Breast epithelium (tissue), 4 donors: ENCODE results near the gene EFEMP1. TPM values are rescaled to one million over a fixed set of nuclear protein-coding genes. Genes with fewer than 3 reads are reported as not detected.
A peak's percentile ranks its signal among the peaks of the same experiment; 100 is the strongest.

Source experiments
- DNase-seq, 2 donors: peaks; one replicate each; pipeline ENCODE4 v3.0.0-alpha.2; 2019; ENCODE audit warnings: low spot score in 2 of 2
- H3K27ac ChIP-seq, 2 donors: fragments of 200-600 bp; sonication (generic) in 1 of 2; one replicate each; pipeline ENCODE4 v1.5.1; 2016 to 2019; ENCODE audit warnings: mild to moderate bottlenecking in 1 of 2
- H3K27me3 ChIP-seq, 2 donors: fragments of 200-600 bp; sonication (generic) in 1 of 2; one replicate each; pipeline versions ENCODE4 v1.5.1 to v1.6.0; 2017 to 2019; ENCODE audit warnings: control low read depth in 1 of 2, mild to moderate bottlenecking in 1 of 2
- H3K36me3 ChIP-seq: fragments of 200-600 bp; one replicate; pipeline ENCODE4 v1.5.1; 2019
- H3K4me1 ChIP-seq, 2 donors: fragments of 200-600 bp; sonication (generic); one replicate each; pipeline ENCODE4 v1.5.1; 2016 to 2019; ENCODE audit warnings: control low read depth in 1 of 2
- H3K4me3 ChIP-seq, 3 donors: fragments of 200-600 bp; sonication (generic); 1 replicate in 2 of 3; 2 replicates in 1 of 3; pipeline ENCODE4 v1.5.1; 2016 to 2019; ENCODE audit warnings: mild to moderate bottlenecking in 3 of 3, moderate library complexity in 2 of 3
- H3K9me3 ChIP-seq, 2 donors: fragments of 200-600 bp; sonication (generic) in 1 of 2; one replicate each; pipeline ENCODE4 v1.5.1; 2016 to 2019; ENCODE audit warnings: control low read depth in 1 of 2
- CTCF ChIP-seq, 3 donors: fragments of 450-650 bp; IDR thresholded peaks; one replicate each; pipeline ENCODE4 v1.5.1; 2016 to 2017; ENCODE audit warnings: antibody characterized with exemption in 3 of 3, mild to moderate bottlenecking in 3 of 3, moderate library complexity in 3 of 3
- POLR2A ChIP-seq: fragments of 450-650 bp; IDR thresholded peaks from one replicate; pipeline ENCODE4 v1.6.1; 2016; ENCODE audit warnings: antibody characterized with exemption, mild to moderate bottlenecking, moderate library complexity
- POLR2AphosphoS5 ChIP-seq, 3 donors: sonication (generic); formaldehyde crosslinking; IDR thresholded peaks; one replicate each; pipeline ENCODE4 v1.6.1; 2017; ENCODE audit warnings: antibody characterized with exemption in 3 of 3
- intact Hi-C: fragments of 100-400 bp; cut with DNase I; formaldehyde crosslinking; loops from one replicate; pipeline ENCODE4 v1.15.1; 2023; ENCODE audit warnings: low total_unique reads
- total RNA-seq, 3 donors: library from RNA; depleted of rRNA; stranded (reverse); fragments of >200 nt; gene quantifications; one replicate each; pipeline ENCODE4 v1.1.0, GENCODE V29; 2016

Gene EFEMP1
- total RNA-seq, 3 donors from 2014 or later, result 186 to 445 (median 273) TPM

- no peaks in the 10 kb centered on the region for H3K9me3 ChIP-seq
- H3K4me3 ChIP-seq, result no peak overlapping the region
- no peak for TF ChIP-seq CTCF (IDR thresholded peaks at IDR 0.05)
- no peak for TF ChIP-seq POLR2AphosphoS5 (IDR thresholded peaks at IDR 0.05)
- no peak for TF ChIP-seq POLR2A
- no peak for DNase-seq
- no peaks in the 10 kb centered on the region for H3K4me1 ChIP-seq
- H3K27me3 ChIP-seq, result peaks cover 0 to 8% of the 10 kb centered on the region in 2 donors
- intact Hi-C loops, result no loop called here
- H3K36me3 ChIP-seq, result no peaks in the 10 kb centered on the region
- no peak overlapping the region for H3K27ac ChIP-seq
Measured at GRCh38 chr2:55926974-55927373, 3.4 kb upstream of the EFEMP1 start.

GRCh38 chr2:55926246-55926645 is 2.7 kb upstream of the EFEMP1 start:
- Histone ChIP-seq H3K4me3 (no peak overlapping the region), H3K27me3 (peaks cover 0 to 8% of the 10 kb centered on the region in 2 donors), H3K9me3 (no peaks in the 10 kb centered on the region), H3K27ac (no peak overlapping the region), H3K4me1 (no peaks in the 10 kb centered on the region), H3K36me3 (no peaks in the 10 kb centered on the region)
- DNase-seq, result no peak
- intact Hi-C loops, result no loop called here
- TF ChIP-seq POLR2A, result no peak
- no peak for TF ChIP-seq POLR2AphosphoS5 (IDR thresholded peaks at IDR 0.05)
- no peak for TF ChIP-seq CTCF (IDR thresholded peaks at IDR 0.05)

GRCh38 chr2:55923982-55924321 is 370 bp upstream of the EFEMP1 start:
- H3K4me1 ChIP-seq, result no peaks in the 10 kb centered on the region
- intact Hi-C loops, result no loop called here

GRCh38 chr2:55922291-55922907 is 1.2 kb downstream of the EFEMP1 start:
- Histone ChIP-seq H3K27me3 (peaks cover 0 to 8% of the 10 kb centered on the region in 2 donors), H3K36me3 (no peaks in the 10 kb centered on the region), H3K27ac (peak overlapping the region in 1 of 2 donors; percentile 30), H3K4me1 (no peaks in the 10 kb centered on the region), H3K9me3 (no peaks in the 10 kb centered on the region), H3K4me3 (peak overlapping the region; percentile 62 to 86 (median 69))
- no peak for TF ChIP-seq POLR2A
- TF ChIP-seq CTCF (IDR thresholded peaks at IDR 0.05), result no peak
- DNase-seq, result no peak
- intact Hi-C loops, result no loop called here

More at GRCh38 chr2:55923982-55924321, 370 bp upstream of the EFEMP1 start:
- Histone ChIP-seq H3K4me3 (peak overlapping the region; percentile 62 to 86 (median 69)), H3K27ac (peak overlapping the region; percentile 50 to 80), H3K36me3 (no peaks in the 10 kb centered on the region), H3K27me3 (peaks cover 0 to 8% of the 10 kb centered on the region in 2 donors), H3K9me3 (no peaks in the 10 kb centered on the region)
- no peak for DNase-seq
- TF ChIP-seq CTCF (IDR thresholded peaks at IDR 0.05), result no peak
- TF ChIP-seq POLR2AphosphoS5 (IDR thresholded peaks at IDR 0.05), result no peak
- no peak for TF ChIP-seq POLR2A

GRCh38 chr2:55919574-55919973 is 4.0 kb downstream of the EFEMP1 start:
- Histone ChIP-seq H3K4me1 (no peaks in the 10 kb centered on the region), H3K9me3 (no peaks in the 10 kb centered on the region), H3K36me3 (no peaks in the 10 kb centered on the region), H3K27me3 (peaks cover 0 to 6% of the 10 kb centered on the region in 2 donors), H3K4me3 (no peak overlapping the region), H3K27ac (no peak overlapping the region)
- intact Hi-C loops, result no loop called here
- no peak for DNase-seq
- TF ChIP-seq POLR2A, result no peak
